Spleen (tissue), 11 donors: Measurements from ENCODE around the gene SUPT6H. TPM values are rescaled to one million over a fixed set of nuclear protein-coding genes. Genes with fewer than 3 reads are reported as not detected.

Source experiments
- DNase-seq: peaks from one replicate; pipeline ENCODE4 v3.0.0-alpha.2; 2020
- H3K27ac ChIP-seq, 8 donors: fragments of 200-600 bp; sonication (generic) in 7 of 8; 1 replicate in 4 of 8; 2 replicates in 4 of 8; pipeline versions ENCODE4 v1.5.0 to v1.8.0; 2016 to 2021; ENCODE audit warnings: inconsistent platforms in 4 of 8, mild to moderate bottlenecking in 4 of 8, moderate library complexity in 1 of 8
- H3K27me3 ChIP-seq, 7 donors: fragments of 200-600 bp; sonication (generic) in 6 of 7; replicated peaks in 1 of 7; 1 replicate in 4 of 7; 2 replicates in 3 of 7; pipeline versions ENCODE4 v1.5.0 to v1.8.0; 2016 to 2021; ENCODE audit warnings: inconsistent platforms in 3 of 7, mild to moderate bottlenecking in 1 of 7
- H3K36me3 ChIP-seq, 6 donors: fragments of 200-600 bp; sonication (generic) in 5 of 6; 1 replicate in 4 of 6; 2 replicates in 2 of 6; pipeline versions ENCODE4 v1.5.0 to v1.8.0; 2016 to 2021; ENCODE audit warnings: inconsistent platforms in 2 of 6
- H3K4me1 ChIP-seq, 6 donors: fragments of 200-600 bp; sonication (generic) in 5 of 6; 1 replicate in 3 of 6; 2 replicates in 3 of 6; pipeline versions ENCODE4 v1.5.0 to v1.8.0; 2016 to 2021; ENCODE audit warnings: inconsistent platforms in 3 of 6
- H3K4me3 ChIP-seq, 8 donors: fragments of 200-600 bp; sonication (generic) in 7 of 8; 1 replicate in 4 of 8; 2 replicates in 4 of 8; pipeline versions ENCODE4 v1.5.0 to v1.8.0; 2016 to 2021; ENCODE audit warnings: inconsistent platforms in 4 of 8, mild to moderate bottlenecking in 4 of 8, moderate library complexity in 2 of 8
- H3K9me3 ChIP-seq, 8 donors: fragments of 200-600 bp; sonication (generic) in 7 of 8; 1 replicate in 4 of 8; 2 replicates in 4 of 8; pipeline versions ENCODE4 v1.5.0 to v1.8.0; 2016 to 2021; ENCODE audit warnings: inconsistent platforms in 4 of 8
- CTCF ChIP-seq, 11 experiments: fragments of 200-600 bp in 7 of 11; fragments of 450-650 bp in 4 of 11; sonication (generic) in 4 of 11; IDR thresholded peaks in 8 of 11; conservative IDR thresholded peaks in 3 of 11; 1 replicate in 7 of 11; 2 replicates in 4 of 11; pipeline versions ENCODE4 v1.4.0 to v1.8.0; 2016 to 2021; ENCODE audit warnings: antibody characterized with exemption in 11 of 11, inconsistent platforms in 4 of 11, mild to moderate bottlenecking in 1 of 11
- POLR2A ChIP-seq, 3 donors: fragments of 450-650 bp; IDR thresholded peaks; one replicate each; pipeline ENCODE4 v1.5.1; 2017; ENCODE audit warnings: antibody characterized with exemption in 3 of 3, mild to moderate bottlenecking in 1 of 3
- POLR2AphosphoS5 ChIP-seq, 3 donors: sonication (generic); formaldehyde crosslinking; IDR thresholded peaks; one replicate each; pipeline ENCODE4 v1.5.1; 2017; ENCODE audit warnings: antibody characterized with exemption in 3 of 3
- WGBS, 5 donors: extraction: QIAGEN DNeasy Blood & Tissue Kit in 3 of 5; methylation state at CpG; one replicate each; pipeline versions ENCODE4 v1.1.5 to v1.1.7; 2013 to 2018; 5-methylcytosine and 5-hydroxymethylcytosine counted together
- intact Hi-C: fragments of 100-400 bp; cut with DNase I; formaldehyde crosslinking; loops from one replicate; pipeline ENCODE4 v1.15.0; 2023; ENCODE audit warnings: low total_unique reads
- polyA plus RNA-seq, 3 donors: library from polyadenylated mRNA; stranded (reverse); fragments of 200-250 nt; gene quantifications; one replicate each; pipeline ENCODE4 v1.2.1, GENCODE V29; 2013
- total RNA-seq, 7 donors: library from RNA; depleted of rRNA in 3 of 7; stranded (reverse); fragments of >200 nt in 3 of 7; fragmentation: NEBNext Ultra II Directional in 4 of 7; extraction: Animal tissue kit (Norgen Biotek cat#: 25700) in 4 of 7; gene quantifications; one replicate each; pipeline versions ENCODE4 v1.1.0 to v1.2.1, GENCODE V29; 2016 to 2021
- donor health status: healthy with polysubstance abuse.
- donor health status: DM: no; HTN: no; CAD: no; lungs with moderate emphysema.
- donor health status: DM: no; HTN: no; CAD: no.
- donor health status: Bipolar disorder and iron deficiency.
- donor health status: healthy.
- donor health status: DM: no; HTN: no; CAD: no.
- donor health status: DM: yes; HTN: yes; CAD: no.

The SUPT6H gene
- total and polyA plus RNA-seq, 10 donors, result 11.6 to 91.2 (median 71.9) TPM

GRCh38 chr17:28745786-28746411 lies 83.9 kb downstream of the SUPT6H start:
- Histone ChIP-seq H3K27me3 (peaks cover 0 to 14% (median 0%) of the 10 kb centered on the region in 7 donors), H3K27ac (peak overlapping the region in 7 of 8 donors; percentile 47 to 96 (median 94)), H3K4me3 (peak overlapping the region; percentile 0 to 91 (median 69)), H3K36me3 (peaks cover 0 to 36% (median 25%) of the 10 kb centered on the region in 6 donors), H3K9me3 (no peaks in the 10 kb centered on the region), H3K4me1 (peaks cover 34 to 98% (median 85%) of the 10 kb centered on the region in 6 donors)
- peak; percentile 72 for DNase-seq
- 73 to 90% (median 82%) methylated on average over 2 to 4 of the region's 4 CpGs for WGBS, 5 donors
- intact Hi-C loops, result no loop called here
- TF ChIP-seq POLR2AphosphoS5 (IDR thresholded peaks at IDR 0.05), result no peak
- no peak for TF ChIP-seq POLR2A (IDR thresholded peaks at IDR 0.05)
- no peak for TF ChIP-seq CTCF (IDR thresholded peaks at IDR 0.05 in 8 of 11, conservative IDR thresholded peaks at IDR 0.05 in 3 of 11)

- DNase-seq, result peak; percentile 74
- H3K4me3 ChIP-seq, result peak overlapping the region in 2 of 8 donors; percentile 83 to 91
- H3K27ac ChIP-seq, result peak overlapping the region; percentile 13 to 96 (median 82)
- peaks cover 33 to 91% (median 78%) of the 10 kb centered on the region in 6 donors for H3K4me1 ChIP-seq
- H3K27me3 ChIP-seq, result peaks cover 0 to 14% (median 0%) of the 10 kb centered on the region in 7 donors
- intact Hi-C loops, result no loop called here
- H3K36me3 ChIP-seq, result peaks cover 0 to 39% (median 25%) of the 10 kb centered on the region in 6 donors
- WGBS, 5 donors, result 43 to 71% (median 54%) methylated on average over 3 to 5 of the region's 5 CpGs
- H3K9me3 ChIP-seq, result no peaks in the 10 kb centered on the region
- TF ChIP-seq POLR2A (IDR thresholded peaks at IDR 0.05) (no peak), CTCF (IDR thresholded peaks at IDR 0.05 in 8 of 11, conservative IDR thresholded peaks at IDR 0.05 in 3 of 11) (no peak), POLR2AphosphoS5 (IDR thresholded peaks at IDR 0.05) (no peak)
Observed at GRCh38 chr17:28746611-28747050, 84.6 kb downstream of the SUPT6H start.

GRCh38 chr17:28747051-28747691 lies 85.2 kb downstream of the SUPT6H start:
- DNase-seq, result peak; percentile 73
- Histone ChIP-seq H3K36me3 (peaks cover 0 to 44% (median 25%) of the 10 kb centered on the region in 6 donors), H3K27me3 (peaks cover 0 to 14% (median 0%) of the 10 kb centered on the region in 7 donors), H3K4me1 (peaks cover 31 to 86% (median 72%) of the 10 kb centered on the region in 6 donors), H3K9me3 (no peaks in the 10 kb centered on the region), H3K27ac (peak overlapping the region; percentile 13 to 96 (median 82)), H3K4me3 (peak overlapping the region in 1 of 8 donors; percentile 91)
- intact Hi-C loops, result no loop called here
- no peak for TF ChIP-seq POLR2A (IDR thresholded peaks at IDR 0.05)
- TF ChIP-seq POLR2AphosphoS5 (IDR thresholded peaks at IDR 0.05), result peak in 2 of 3 donors; percentile 51 to 57
- TF ChIP-seq CTCF (IDR thresholded peaks at IDR 0.05 in 8 of 11, conservative IDR thresholded peaks at IDR 0.05 in 3 of 11), result peak in 2 of 11 experiments; percentile 5 to 13
- WGBS, 5 donors, result 56 to 80% (median 72%) methylated on average over 1 to 7 of the region's 7 CpGs
